GM21576 (cell line): Measurements from ENCODE around the gene CADM2.
"Not testable (repeated sequence)": the region's sequence is repeated elsewhere in the genome, so short reads cannot be mapped to it uniquely, and the experiment has no call there.

Experiments used
- ATAC-seq: cut with Tn5 transposase; IDR thresholded peaks from one replicate; pipeline ENCODE4 v1.9.1; 2021; ENCODE audit warnings: mild to moderate bottlenecking, moderate library complexity; ENCODE audit not compliant: unreplicated experiment

The CADM2 gene

GRCh38 chr3:84958495-84959469 is at the start of gene CADM2:
CADM2 (plus strand) TSS chr3:84958989.
- peak; percentile 94 for ATAC-seq

- not testable (repeated sequence) for ATAC-seq
Measured at GRCh38 chr3:84918592-84918991, 40.2 kb upstream of the CADM2 start.

- no peak for ATAC-seq
Measured at GRCh38 chr3:84922682-84923081, 36.1 kb upstream of the CADM2 start.

GRCh38 chr3:84925571-84925970 is 33.2 kb upstream of the CADM2 start:
- no peak for ATAC-seq

GRCh38 chr3:84943379-84943778 is 15.4 kb upstream of the CADM2 start:
- ATAC-seq: no peak

- ATAC-seq: no peak
Measured at GRCh38 chr3:84946240-84946639, 12.5 kb upstream of the CADM2 start.

GRCh38 chr3:84959470-84960271 is 882 bp downstream of the CADM2 start:
- no peak for ATAC-seq

GRCh38 chr3:84960581-84960980 is 1.8 kb downstream of the CADM2 start:
- no peak for ATAC-seq

- no peak for ATAC-seq
Measured at GRCh38 chr3:84961011-84961410, 2.2 kb downstream of the CADM2 start.

GRCh38 chr3:84961521-84962255 is 2.9 kb downstream of the CADM2 start:
- no peak for ATAC-seq

- no peak for ATAC-seq
Measured at GRCh38 chr3:84962415-84962814, 3.6 kb downstream of the CADM2 start.

- no peak for ATAC-seq
Measured at GRCh38 chr3:84963137-84963536, 4.3 kb downstream of the CADM2 start.

- no peak for ATAC-seq
Measured at GRCh38 chr3:84965141-84965540, 6.4 kb downstream of the CADM2 start.

- no peak for ATAC-seq
Measured at GRCh38 chr3:84967767-84968581, 9.2 kb downstream of the CADM2 start.

- no peak for ATAC-seq
Measured at GRCh38 chr3:84968701-84969235, 10.0 kb downstream of the CADM2 start.

- no peak for ATAC-seq
Measured at GRCh38 chr3:84974347-84974746, 15.6 kb downstream of the CADM2 start.

GRCh38 chr3:84977021-84977420 is 18.2 kb downstream of the CADM2 start:
- ATAC-seq: no peak

- ATAC-seq: no peak
Measured at GRCh38 chr3:84978843-84979242, 20.1 kb downstream of the CADM2 start.

- no peak for ATAC-seq
Measured at GRCh38 chr3:84980011-84980410, 21.2 kb downstream of the CADM2 start.

GRCh38 chr3:84980456-84980855 is 21.7 kb downstream of the CADM2 start:
- ATAC-seq: no peak
